Measurements from ENCODE around the gene GPR4.

Gene GPR4

DNA sequence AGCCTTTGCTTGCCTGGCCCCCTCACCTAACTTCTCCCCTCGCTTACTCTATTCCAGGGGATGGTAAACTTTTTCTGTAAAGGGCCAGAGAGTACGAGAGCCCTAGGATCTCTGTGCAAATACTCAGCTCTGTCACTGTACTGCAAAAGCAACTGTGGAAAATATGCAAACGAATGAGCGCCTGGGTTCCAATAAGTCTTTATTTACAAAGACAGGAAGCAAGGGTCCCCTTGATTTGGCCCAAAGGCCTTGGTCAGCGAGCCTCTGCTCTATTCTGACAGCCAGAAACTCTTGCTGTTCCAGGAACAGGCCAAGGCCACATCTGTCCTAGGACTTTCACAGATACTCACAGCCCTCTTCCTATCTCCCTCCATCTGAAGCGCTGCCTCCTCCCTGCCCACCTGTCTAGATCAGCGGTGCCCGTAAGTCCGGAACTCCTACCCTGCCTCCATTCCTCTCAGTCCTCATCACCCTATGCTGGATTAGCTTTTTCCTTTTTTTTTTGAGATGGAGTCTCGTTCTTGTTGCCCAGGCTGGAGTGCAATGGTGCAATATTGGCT, 54.7 kb downstream of the GPR4 start:
- no peak for DNase-seq

DNA sequence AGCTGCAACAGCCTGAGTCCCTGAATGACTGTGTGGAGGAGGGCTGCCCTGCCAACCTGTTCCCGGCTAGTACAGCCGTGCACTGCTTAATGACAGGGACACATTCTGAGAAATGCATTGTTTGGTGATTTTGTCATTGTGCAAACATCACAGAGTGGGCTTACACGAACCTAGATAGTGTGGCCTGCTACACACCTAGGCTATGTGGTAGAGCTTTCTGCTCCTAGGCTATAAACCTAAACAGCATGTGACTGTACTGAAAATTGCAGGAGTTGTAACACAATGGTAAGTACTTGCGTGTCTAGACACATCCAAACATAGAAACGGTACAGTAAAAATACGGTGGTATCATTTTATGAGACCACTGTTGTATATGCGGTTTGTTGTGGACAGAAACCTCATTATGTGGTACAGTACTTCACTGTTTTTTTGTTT, 59.8 kb downstream of the GPR4 start:
- DNase-seq, result no peak

All from stimulated activated CD4-positive, alpha-beta T cell treated with anti-CD3 and anti-CD28 coated beads, Interleukin-4, amount 100 ng/mL, for 4 hours (primary cell).